Measurements from ENCODE around the gene UBP1. TPM values are rescaled to one million over a fixed set of nuclear protein-coding genes. Genes with fewer than 3 reads are reported as not detected.

Gene UBP1
- total RNA-seq, 1 experiment from 2014 or later, result 90.8 TPM

DNA sequence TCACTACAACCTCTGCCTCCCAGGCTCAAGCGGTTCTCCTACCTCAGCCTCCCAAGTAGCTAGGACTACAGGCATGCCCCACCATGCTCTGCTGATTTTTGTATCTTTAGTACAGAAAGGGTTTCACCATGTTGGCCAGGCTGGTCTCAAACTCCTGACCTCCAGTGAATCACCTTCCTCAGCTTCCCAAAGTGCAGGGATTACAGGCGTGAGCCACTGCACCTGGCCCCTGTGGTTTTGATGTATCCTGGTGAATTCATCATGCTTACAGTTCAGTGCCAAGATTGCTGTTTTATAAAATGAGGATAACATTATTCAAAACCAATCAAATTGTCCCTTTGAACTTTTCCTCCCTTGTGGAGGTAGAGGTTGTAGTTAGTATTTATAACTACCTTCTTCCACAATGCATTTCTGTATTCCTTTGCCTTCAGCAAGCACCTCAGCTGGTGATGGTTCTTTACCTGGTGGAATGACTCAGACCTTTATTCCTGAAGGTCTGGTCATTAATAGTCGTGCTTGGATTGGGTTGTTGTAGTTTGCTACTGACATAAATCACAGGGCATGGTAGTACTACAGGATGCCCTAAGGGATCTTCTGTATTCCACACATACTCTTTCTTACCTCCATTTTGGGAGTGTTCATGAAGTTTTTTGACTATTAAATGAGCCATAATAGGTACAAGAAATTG, 76.9 kb downstream of the UBP1 start:
- no TSS peak for BruUV-seq (replicated peaks)
- ChIA-PET POLR2A (no interaction called here), CTCF (no interaction called here)
- no peak overlapping the region for H3K4me3 ChIP-seq (ENCODE audit: low read depth, low read length)
- Mint-ChIP-seq H3K9me3 (ENCODE audit: unreplicated experiment) (no peaks in the 10 kb centered on the region), H3K4me1 (ENCODE audit: low read depth, unreplicated experiment) (no peaks in the 10 kb centered on the region), H3K36me3 (ENCODE audit: insufficient read depth, unreplicated experiment) (no peaks in the 10 kb centered on the region), H3K4me3 (ENCODE audit: unreplicated experiment) (no peak overlapping the region), H3K27me3 (ENCODE audit: insufficient read depth, unreplicated experiment) (no peaks in the 10 kb centered on the region), H3K27ac (ENCODE audit: unreplicated experiment) (no peak overlapping the region)
- TF ChIP-seq, protein P1, sequence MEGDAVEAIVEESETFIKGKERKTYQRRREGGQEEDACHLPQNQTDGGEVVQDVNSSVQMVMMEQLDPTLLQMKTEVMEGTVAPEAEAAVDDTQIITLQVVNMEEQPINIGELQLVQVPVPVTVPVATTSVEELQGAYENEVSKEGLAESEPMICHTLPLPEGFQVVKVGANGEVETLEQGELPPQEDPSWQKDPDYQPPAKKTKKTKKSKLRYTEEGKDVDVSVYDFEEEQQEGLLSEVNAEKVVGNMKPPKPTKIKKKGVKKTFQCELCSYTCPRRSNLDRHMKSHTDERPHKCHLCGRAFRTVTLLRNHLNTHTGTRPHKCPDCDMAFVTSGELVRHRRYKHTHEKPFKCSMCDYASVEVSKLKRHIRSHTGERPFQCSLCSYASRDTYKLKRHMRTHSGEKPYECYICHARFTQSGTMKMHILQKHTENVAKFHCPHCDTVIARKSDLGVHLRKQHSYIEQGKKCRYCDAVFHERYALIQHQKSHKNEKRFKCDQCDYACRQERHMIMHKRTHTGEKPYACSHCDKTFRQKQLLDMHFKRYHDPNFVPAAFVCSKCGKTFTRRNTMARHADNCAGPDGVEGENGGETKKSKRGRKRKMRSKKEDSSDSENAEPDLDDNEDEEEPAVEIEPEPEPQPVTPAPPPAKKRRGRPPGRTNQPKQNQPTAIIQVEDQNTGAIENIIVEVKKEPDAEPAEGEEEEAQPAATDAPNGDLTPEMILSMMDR (IDR thresholded peaks at IDR 0.05; ENCODE audit: insufficient read depth in 1 of 2, low read depth in 1 of 2, low read length in 1 of 2, severe bottlenecking in 1 of 2, unreplicated experiment in 1 of 2), result no peak
- no peaks in the 10 kb centered on the region for H3K36me3 ChIP-seq (ENCODE audit: control insufficient read depth, insufficient read depth, low read length)
- no peak for DNase-seq
- peaks cover 9% of the 10 kb centered on the region for H3K4me1 ChIP-seq
- H3K27me3 ChIP-seq (replicated peaks; ENCODE audit: control insufficient read depth, insufficient read depth, low read length), result no peaks in the 10 kb centered on the region
- no peaks in the 10 kb centered on the region for H3K9me3 ChIP-seq
- intact Hi-C loops (cut with micrococcal nuclease; ENCODE audit: unreplicated experiment), result no loop called here

DNA sequence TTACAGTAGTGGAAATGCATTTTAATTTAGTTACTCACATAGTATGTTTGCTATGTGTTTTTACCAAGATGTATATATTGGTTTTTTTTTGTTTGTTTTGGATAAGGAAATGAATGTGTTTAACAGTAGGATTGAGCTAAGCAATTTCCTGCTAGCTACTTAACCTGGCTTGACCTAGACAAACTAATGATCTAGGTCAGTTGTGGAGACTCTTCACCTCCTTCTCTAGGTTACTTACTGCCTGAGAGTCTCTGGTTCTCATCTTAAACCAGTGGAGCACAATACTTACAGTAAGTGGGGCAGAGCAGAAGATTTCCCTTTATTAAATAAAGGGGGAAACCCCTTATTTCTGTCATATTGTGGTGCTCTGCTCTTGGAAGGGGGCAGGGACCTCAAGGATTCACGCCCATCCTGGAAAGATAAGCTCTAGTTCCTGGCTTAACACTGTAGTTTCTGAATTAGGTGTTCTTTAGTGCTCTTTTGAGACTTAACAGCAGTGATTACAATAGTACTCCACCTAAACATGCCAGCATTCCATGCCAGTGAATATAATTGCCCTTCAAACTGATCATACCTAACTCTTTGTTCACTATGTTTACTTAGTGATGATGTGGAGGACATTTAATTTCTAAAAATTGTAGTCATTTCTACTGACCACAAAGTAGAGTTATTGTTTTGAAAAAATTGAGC, 79.9 kb downstream of the UBP1 start:
- no peaks in the 10 kb centered on the region for H3K36me3 Mint-ChIP-seq (ENCODE audit: insufficient read depth, unreplicated experiment)
- no peaks in the 10 kb centered on the region for H3K9me3 Mint-ChIP-seq (ENCODE audit: unreplicated experiment)
- no peaks in the 10 kb centered on the region for H3K27me3 Mint-ChIP-seq (ENCODE audit: insufficient read depth, unreplicated experiment)
- H3K4me3 Mint-ChIP-seq (ENCODE audit: unreplicated experiment), result no peak overlapping the region
- no peak for DNase-seq
- BruUV-seq (replicated peaks), result no TSS peak
- H3K9me3 ChIP-seq, result no peaks in the 10 kb centered on the region
- no peaks in the 10 kb centered on the region for H3K27me3 ChIP-seq (replicated peaks; ENCODE audit: control insufficient read depth, insufficient read depth, low read length)
- ChIA-PET POLR2A (no interaction called here), CTCF (interaction anchor here (0.7 to 1.3 kb wide), 2 partner anchors 12 to 134 kb away, joined by 4 to 5 read pairs; no protein-coding TSS in a partner anchor)
- H3K4me3 ChIP-seq (ENCODE audit: low read depth, low read length), result no peak overlapping the region
- no peak overlapping the region for H3K27ac Mint-ChIP-seq (ENCODE audit: unreplicated experiment)
- H3K4me1 Mint-ChIP-seq (ENCODE audit: low read depth, unreplicated experiment), result peaks cover 6% of the 10 kb centered on the region
- intact Hi-C loops (cut with micrococcal nuclease; ENCODE audit: unreplicated experiment), result no loop called here
- H3K4me1 ChIP-seq, result peaks cover 12% of the 10 kb centered on the region
- TF ChIP-seq, protein P1 (IDR thresholded peaks at IDR 0.05; ENCODE audit: insufficient read depth in 1 of 2, low read depth in 1 of 2, low read length in 1 of 2, severe bottlenecking in 1 of 2, unreplicated experiment in 1 of 2), result no peak
- H3K36me3 ChIP-seq (ENCODE audit: control insufficient read depth, insufficient read depth, low read length), result no peaks in the 10 kb centered on the region

DNA sequence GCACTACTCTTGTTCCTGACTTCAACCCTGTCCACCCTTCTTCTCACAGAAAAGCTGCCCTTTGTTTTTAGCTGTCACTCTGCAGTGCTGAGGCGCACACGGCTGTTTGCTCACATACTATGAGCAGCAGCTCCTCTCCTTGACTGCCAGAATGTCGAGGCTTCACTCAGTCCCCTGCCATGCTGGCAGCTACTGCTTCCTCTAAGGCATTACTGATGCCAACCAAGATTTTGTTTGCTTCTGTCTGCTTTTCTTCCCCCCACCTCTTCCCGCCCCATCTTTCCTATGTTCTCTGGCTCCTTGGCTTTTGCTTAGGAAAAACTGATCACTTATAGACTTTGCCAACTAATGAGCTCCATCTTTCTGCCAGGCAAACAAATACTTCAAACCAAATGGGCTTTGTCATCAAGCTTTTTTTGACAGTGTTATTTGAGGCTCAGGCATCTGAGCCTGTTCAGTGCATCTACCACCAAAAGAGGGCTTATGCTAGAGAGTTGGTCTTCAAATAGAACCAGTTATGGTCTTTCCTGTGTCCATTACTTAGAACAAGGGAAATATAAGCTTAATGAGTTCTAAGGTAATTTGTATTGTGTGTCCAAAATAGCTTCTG, 81.9 kb downstream of the UBP1 start:
- DNase-seq, result no peak
- H3K27me3 Mint-ChIP-seq (ENCODE audit: insufficient read depth, unreplicated experiment), result no peaks in the 10 kb centered on the region
- no peak overlapping the region for H3K27ac Mint-ChIP-seq (ENCODE audit: unreplicated experiment)
- H3K9me3 Mint-ChIP-seq (ENCODE audit: unreplicated experiment), result no peaks in the 10 kb centered on the region
- BruUV-seq (replicated peaks), result no TSS peak
- peaks cover 6% of the 10 kb centered on the region for H3K4me1 Mint-ChIP-seq (ENCODE audit: low read depth, unreplicated experiment)
- intact Hi-C loops (cut with micrococcal nuclease; ENCODE audit: unreplicated experiment), result no loop called here
- H3K36me3 Mint-ChIP-seq (ENCODE audit: insufficient read depth, unreplicated experiment), result no peaks in the 10 kb centered on the region
- Histone ChIP-seq H3K9me3 (no peaks in the 10 kb centered on the region), H3K4me3 (ENCODE audit: low read depth, low read length) (no peak overlapping the region), H3K4me1 (peaks cover 17% of the 10 kb centered on the region), H3K27me3 (replicated peaks; ENCODE audit: control insufficient read depth, insufficient read depth, low read length) (no peaks in the 10 kb centered on the region), H3K36me3 (ENCODE audit: control insufficient read depth, insufficient read depth, low read length) (no peaks in the 10 kb centered on the region)
- ChIA-PET CTCF (interaction anchor here (0.7 to 2.1 kb wide), 2 partner anchors 10 to 15 kb away, joined by 4 to 7 read pairs; no protein-coding TSS in a partner anchor), POLR2A (no interaction called here)
- TF ChIP-seq, protein P1 (IDR thresholded peaks at IDR 0.05; ENCODE audit: insufficient read depth in 1 of 2, low read depth in 1 of 2, low read length in 1 of 2, severe bottlenecking in 1 of 2, unreplicated experiment in 1 of 2), result no peak
- H3K4me3 Mint-ChIP-seq (ENCODE audit: unreplicated experiment), result no peak overlapping the region

All from Caco-2 (cell line).